Measurements from ENCODE around the gene GPR25. TPM values are rescaled to one million over a fixed set of nuclear protein-coding genes. Genes with fewer than 3 reads are reported as not detected.

Gene GPR25
- total and polyA plus RNA-seq, 3 donors from 2014 or later: 0.87 TPM; not detected in 2

- no peak overlapping the region for H3K27ac ChIP-seq
- no peaks in the 10 kb centered on the region for H3K36me3 ChIP-seq (ENCODE audit: low read depth, missing control alignments)
- DNase-seq: no peak
- H3K9me3 ChIP-seq: no peaks in the 10 kb centered on the region
- no peak for TF ChIP-seq POLR2A (IDR thresholded peaks at IDR 0.05)
- TF ChIP-seq, protein P1, sequence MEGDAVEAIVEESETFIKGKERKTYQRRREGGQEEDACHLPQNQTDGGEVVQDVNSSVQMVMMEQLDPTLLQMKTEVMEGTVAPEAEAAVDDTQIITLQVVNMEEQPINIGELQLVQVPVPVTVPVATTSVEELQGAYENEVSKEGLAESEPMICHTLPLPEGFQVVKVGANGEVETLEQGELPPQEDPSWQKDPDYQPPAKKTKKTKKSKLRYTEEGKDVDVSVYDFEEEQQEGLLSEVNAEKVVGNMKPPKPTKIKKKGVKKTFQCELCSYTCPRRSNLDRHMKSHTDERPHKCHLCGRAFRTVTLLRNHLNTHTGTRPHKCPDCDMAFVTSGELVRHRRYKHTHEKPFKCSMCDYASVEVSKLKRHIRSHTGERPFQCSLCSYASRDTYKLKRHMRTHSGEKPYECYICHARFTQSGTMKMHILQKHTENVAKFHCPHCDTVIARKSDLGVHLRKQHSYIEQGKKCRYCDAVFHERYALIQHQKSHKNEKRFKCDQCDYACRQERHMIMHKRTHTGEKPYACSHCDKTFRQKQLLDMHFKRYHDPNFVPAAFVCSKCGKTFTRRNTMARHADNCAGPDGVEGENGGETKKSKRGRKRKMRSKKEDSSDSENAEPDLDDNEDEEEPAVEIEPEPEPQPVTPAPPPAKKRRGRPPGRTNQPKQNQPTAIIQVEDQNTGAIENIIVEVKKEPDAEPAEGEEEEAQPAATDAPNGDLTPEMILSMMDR (IDR thresholded peaks at IDR 0.05): no peak
- 69 to 82% methylated on average over 4 to 7 of the region's 7 CpGs for WGBS, 2 donors
- H3K4me3 ChIP-seq: no peak overlapping the region
- H3K27me3 ChIP-seq: no peaks in the 10 kb centered on the region
- H3K4me1 ChIP-seq: peaks cover 12% of the 10 kb centered on the region
- intact Hi-C loops (cut with DNase I; ENCODE audit: low total_unique reads): no loop called here
Observed at GRCh38 chr1:200888349-200888838, 15.6 kb downstream of the GPR25 start.

DNA sequence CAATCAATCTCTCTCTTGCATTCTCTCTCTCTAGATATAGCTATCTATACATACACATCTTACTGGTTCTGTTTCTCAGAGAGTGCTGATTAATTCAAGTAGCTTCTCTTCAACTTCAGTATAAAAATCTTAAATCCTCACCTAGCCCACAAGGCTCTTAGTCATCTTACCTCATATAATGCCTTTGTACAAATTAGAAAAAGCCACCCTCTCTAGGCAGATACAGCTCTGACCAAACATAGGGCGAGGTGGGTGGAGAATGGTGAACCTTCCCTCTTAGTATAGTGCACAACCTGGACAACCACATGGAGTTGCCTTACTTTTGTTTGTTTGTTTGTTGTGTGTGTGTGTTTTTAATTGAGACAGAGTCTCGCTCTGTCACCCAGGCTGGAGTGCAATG is 16.8 kb downstream of the GPR25 start:
- Histone ChIP-seq H3K9me3 (no peaks in the 10 kb centered on the region), H3K27ac (no peak overlapping the region), H3K4me1 (peaks cover 16% of the 10 kb centered on the region), H3K36me3 (ENCODE audit: low read depth, missing control alignments) (no peaks in the 10 kb centered on the region), H3K27me3 (no peaks in the 10 kb centered on the region), H3K4me3 (no peak overlapping the region)
- DNase-seq: no peak
- 94 to 96% methylated on average over 2 of the region's 2 CpGs for WGBS, 2 donors
- no peak for TF ChIP-seq POLR2A (IDR thresholded peaks at IDR 0.05)
- TF ChIP-seq, protein P1 (IDR thresholded peaks at IDR 0.05): no peak
- intact Hi-C loops (cut with DNase I; ENCODE audit: low total_unique reads): no loop called here

DNA sequence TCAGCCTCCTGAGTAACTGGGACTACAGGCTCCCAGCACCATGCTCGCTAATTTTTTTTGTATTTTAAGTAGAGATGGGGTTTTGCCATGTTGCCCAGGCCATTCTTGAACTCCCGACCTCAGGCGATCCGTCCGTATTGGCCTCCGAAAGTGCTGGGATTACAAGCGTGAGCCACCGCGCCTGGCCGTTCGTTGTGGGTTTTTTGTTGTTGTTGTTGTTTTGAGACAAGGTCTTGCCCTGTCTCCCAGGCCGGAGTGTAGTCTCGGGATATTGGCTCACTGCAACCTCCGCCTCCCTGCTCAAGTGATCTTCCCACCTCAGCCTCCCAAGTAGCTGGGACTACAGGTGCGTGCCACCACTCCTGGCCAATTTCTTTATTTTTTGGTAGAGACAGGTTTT is 17.2 kb downstream of the GPR25 start:
- Histone ChIP-seq H3K4me1 (peaks cover 17% of the 10 kb centered on the region), H3K27me3 (no peaks in the 10 kb centered on the region), H3K36me3 (ENCODE audit: low read depth, missing control alignments) (no peaks in the 10 kb centered on the region), H3K4me3 (no peak overlapping the region), H3K27ac (no peak overlapping the region), H3K9me3 (no peaks in the 10 kb centered on the region)
- DNase-seq: no peak
- intact Hi-C loops (cut with DNase I; ENCODE audit: low total_unique reads): no loop called here
- WGBS, 2 donors: 90 to 91% methylated on average over 15 of the region's 15 CpGs
- TF ChIP-seq, protein P1 (IDR thresholded peaks at IDR 0.05): no peak
- TF ChIP-seq POLR2A (IDR thresholded peaks at IDR 0.05): no peak

DNA sequence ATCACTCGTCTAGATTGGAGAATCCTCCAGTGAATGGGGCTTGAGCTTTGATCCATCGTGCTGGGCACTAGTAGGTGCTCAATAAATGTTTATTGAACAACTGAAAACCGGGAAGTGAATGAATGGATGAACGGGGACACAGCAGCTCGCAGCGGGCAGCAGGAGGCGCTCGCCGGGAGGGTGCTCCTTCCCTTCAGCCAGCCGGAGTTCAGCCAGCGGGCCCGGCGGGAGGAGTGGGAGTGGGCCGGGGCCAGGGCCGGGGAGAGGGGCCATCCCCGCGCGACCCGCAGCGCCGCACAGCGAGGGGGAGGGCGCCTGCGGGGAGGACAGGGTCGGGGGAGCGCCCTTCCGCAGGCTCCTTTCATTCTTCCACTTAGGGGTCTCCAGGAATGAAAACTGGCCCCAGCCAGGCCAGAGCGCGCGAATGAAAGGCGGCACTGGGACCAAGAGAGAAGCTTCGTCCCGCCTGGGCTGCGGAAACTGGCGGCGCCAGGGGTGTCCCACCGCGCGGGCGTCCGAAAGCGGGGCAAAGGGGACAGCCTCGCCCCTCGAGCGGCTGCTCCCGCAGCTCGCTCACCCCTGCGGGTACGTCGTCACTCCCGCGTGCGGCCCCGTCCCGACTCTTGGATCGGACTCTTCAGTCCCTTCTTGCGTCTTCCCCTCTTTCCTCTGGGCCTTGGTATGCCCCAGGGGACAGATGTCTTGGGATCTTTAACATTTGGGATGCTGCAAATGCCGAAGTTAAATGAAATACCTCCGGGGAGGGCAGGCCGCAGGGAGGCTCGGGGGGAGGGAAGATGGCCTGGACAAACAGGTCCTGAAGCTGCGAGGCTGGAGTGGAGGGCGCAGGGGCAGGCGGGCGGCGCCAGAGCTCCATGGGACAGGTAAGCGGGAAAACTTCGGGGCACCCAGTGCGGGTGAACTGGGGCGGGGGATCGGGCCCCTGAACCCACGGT is 18.3 kb downstream of the GPR25 start:
- TF ChIP-seq, protein P1 (IDR thresholded peaks at IDR 0.05): peak in 2 of 3 experiments; percentile 28 to 30
- no peak for TF ChIP-seq POLR2A (IDR thresholded peaks at IDR 0.05)
- intact Hi-C loops (cut with DNase I; ENCODE audit: low total_unique reads): no loop called here
- 6 to 9% methylated on average over 37 to 71 of the region's 72 CpGs for WGBS, 2 donors
- Histone ChIP-seq H3K4me3 (peak overlapping the region; percentile 29 to 72), H3K36me3 (ENCODE audit: low read depth, missing control alignments) (no peaks in the 10 kb centered on the region), H3K27ac (peak overlapping the region; percentile 48 to 50), H3K27me3 (no peaks in the 10 kb centered on the region), H3K4me1 (peaks cover 17% of the 10 kb centered on the region), H3K9me3 (no peaks in the 10 kb centered on the region)
- DNase-seq: no peak

Data from testis (tissue), 3 donors.